Esophagus muscularis mucosa (tissue), 4 donors: ENCODE results near the gene UBL7.

Experiments used
- CTCF ChIP-seq, 3 experiments: fragments of 200-600 bp in 2 of 3; fragments of 450-650 bp in 1 of 3; sonication (generic) in 2 of 3; IDR thresholded peaks; one replicate each; pipeline ENCODE4 v1.5.1; 2017 to 2019; ENCODE audit warnings: antibody characterized with exemption in 3 of 3, mild to moderate bottlenecking in 2 of 3, moderate library complexity in 1 of 3
- EP300 ChIP-seq: sonication (generic); formaldehyde crosslinking; IDR thresholded peaks from one replicate; pipeline ENCODE4 v1.6.1; 2017; ENCODE audit warnings: antibody characterized with exemption
- POLR2A ChIP-seq: fragments of 450-650 bp; IDR thresholded peaks from one replicate; pipeline ENCODE4 v1.6.1; 2017; ENCODE audit warnings: antibody characterized with exemption, moderate library complexity, mild to moderate bottlenecking, low read depth
- POLR2AphosphoS5 ChIP-seq, 2 donors: sonication (generic); formaldehyde crosslinking; IDR thresholded peaks; one replicate each; pipeline ENCODE4 v1.6.1; 2017; ENCODE audit warnings: antibody characterized with exemption in 2 of 2

GRCh38 chr15:74463634-74464033 is 2.7 kb upstream of the UBL7 start:
- no peak for TF ChIP-seq POLR2AphosphoS5 (IDR thresholded peaks at IDR 0.05)
- TF ChIP-seq CTCF (IDR thresholded peaks at IDR 0.05), result no peak
- no peak for TF ChIP-seq POLR2A
- TF ChIP-seq EP300, result no peak
